HG03025 (cell line): ENCODE measurements around the gene EFNA5.

Experiments
- ATAC-seq: cut with Tn5 transposase; IDR thresholded peaks from one replicate; pipeline ENCODE4 v1.9.1; 2021; ENCODE audit warnings: mild to moderate bottlenecking, moderate library complexity; ENCODE audit not compliant: unreplicated experiment, low FRiP score

The EFNA5 gene

DNA sequence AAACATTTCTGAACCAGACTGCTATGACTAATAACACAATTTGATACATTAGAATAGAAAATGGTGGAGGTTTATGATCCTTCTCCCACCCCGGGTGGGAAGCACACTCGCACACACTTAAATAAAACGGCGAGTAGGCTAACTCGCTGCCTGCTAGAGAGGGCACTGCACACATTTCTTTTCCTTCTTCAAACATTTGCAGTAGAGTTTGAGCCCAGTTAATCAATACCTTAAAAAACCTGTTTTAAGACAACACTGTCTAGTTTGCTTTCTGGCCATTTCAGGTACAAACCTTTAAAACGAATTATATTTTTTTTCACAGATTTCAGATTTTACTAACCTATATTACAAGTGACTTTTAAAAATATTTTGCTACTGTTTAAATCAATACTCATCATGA, 63.5 kb downstream of the EFNA5 start:
- no peak for ATAC-seq

GRCh38 chr5:107605596-107606125, 65.1 kb downstream of the EFNA5 start:
- ATAC-seq: no peak

GRCh38 chr5:107604990-107605389, 65.7 kb downstream of the EFNA5 start:
- ATAC-seq: no peak

DNA sequence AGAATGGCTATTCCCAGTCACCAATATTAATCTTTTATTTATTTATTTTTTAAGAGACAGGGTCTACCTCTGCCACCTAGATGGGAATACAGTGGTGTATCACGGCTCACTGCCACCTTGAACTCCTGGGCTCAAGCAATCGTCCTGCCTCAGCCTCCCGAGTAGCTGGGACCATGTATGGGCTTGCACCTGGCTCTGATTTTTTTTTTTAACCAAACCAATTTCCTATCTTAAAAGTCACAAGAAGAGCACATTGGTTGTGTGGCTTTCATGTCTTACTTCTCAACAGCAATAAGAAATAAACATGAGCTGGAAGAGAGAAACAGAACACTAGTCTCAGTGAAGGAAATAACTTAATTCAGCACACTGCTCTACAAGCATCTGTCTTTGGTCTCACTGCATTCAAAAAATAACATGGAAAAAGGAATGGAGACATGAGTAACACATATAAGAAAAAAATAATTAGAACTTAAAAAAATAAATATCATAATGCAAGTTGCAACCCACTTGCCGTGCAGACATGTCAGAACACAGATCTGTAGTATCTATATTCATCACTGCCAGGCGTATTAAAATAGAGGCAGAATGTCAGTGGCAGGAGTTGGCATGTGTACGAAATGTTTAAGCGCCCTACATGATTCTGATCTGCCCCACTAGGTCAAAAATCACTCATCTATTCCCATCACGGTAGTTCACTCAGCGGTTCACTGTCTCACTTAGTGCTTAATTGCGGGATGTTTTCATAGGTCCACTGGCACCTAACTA, 66.4 kb downstream of the EFNA5 start:
- ATAC-seq: no peak

DNA sequence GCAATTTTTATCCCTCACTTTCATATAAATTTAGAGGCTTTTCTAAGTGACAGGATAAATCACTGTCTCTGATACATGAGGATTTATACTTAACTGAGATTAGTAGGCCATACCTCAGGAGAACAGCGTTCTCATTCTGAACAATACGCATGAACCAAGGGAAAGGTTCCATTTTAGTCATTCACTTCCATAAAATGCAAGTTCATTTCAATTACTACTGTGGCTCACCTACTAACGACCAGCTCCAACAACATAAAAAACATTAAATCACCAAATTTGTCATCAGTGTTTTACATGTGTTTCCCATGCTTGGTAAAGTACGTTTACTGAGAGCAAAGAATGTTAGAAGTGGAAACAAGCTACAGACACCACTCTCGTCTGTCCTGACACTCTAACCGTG, 67.4 kb downstream of the EFNA5 start:
- no peak for ATAC-seq

GRCh38 chr5:107602896-107603295, 67.8 kb downstream of the EFNA5 start:
- no peak for ATAC-seq

- ATAC-seq: no peak
Measured at GRCh38 chr5:107601076-107601475, 69.7 kb downstream of the EFNA5 start.

- no peak for ATAC-seq
Measured at GRCh38 chr5:107598958-107599357, 71.8 kb downstream of the EFNA5 start.

- no peak for ATAC-seq
Measured at GRCh38 chr5:107597803-107598202, 72.9 kb downstream of the EFNA5 start.

DNA sequence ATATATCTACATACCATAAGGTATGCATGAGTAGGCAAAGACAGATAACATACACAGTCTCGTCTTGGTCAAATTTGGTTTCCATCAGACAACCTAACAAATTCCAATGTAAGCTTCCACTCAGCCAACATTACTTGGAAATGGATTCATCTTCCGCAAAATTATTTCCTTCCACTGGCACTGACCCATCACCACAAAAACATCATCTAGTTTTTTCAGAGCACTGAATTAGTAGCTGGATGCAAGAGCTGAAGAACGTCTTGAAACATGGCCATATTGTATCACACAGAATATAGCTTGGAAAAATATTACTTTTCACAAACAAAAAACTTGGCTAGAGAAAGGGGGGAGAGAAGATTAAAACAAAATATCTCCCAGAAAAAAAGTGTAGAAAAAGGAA, 73.5 kb downstream of the EFNA5 start:
- ATAC-seq: no peak

DNA sequence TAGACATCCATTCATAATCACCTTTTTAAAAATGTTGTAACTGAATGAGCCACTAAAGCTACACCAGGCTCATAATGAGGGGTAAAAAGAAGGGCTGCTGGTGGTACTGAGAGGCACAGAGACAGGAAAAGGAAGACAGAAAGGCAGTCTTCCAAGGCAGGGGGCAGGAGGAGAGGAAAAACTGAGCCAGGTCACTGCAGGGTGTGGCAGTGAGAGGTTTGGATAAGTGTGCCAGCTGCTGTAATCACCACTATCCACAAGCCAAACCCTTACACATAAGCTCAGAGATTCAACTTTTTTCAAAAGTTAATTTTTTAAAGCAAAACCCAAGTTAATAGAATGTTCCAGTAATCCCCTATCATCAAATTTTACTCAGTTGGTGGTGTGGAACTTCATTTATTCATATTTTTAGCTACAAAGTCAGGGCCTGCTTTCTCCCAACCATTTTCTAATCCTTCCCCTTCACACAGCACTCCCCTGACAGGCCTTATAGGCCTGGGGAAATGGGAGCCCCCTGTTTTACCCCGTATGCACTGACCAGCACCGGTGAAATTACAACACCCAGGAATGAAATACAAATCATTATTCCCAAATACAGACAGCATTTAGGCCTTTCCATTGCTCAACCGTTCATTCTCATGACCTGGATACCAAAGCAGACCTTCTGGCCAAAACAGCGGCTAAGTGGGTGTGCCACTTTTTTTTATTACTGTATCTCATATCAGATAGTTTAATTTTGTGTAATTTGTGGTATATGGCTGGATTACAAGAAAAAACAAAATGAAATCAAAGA, 76.3 kb downstream of the EFNA5 start:
- no peak for ATAC-seq

GRCh38 chr5:107593009-107593408, 77.7 kb downstream of the EFNA5 start:
- ATAC-seq: no peak

- ATAC-seq: no peak
Measured at GRCh38 chr5:107592515-107592914, 78.2 kb downstream of the EFNA5 start.

DNA sequence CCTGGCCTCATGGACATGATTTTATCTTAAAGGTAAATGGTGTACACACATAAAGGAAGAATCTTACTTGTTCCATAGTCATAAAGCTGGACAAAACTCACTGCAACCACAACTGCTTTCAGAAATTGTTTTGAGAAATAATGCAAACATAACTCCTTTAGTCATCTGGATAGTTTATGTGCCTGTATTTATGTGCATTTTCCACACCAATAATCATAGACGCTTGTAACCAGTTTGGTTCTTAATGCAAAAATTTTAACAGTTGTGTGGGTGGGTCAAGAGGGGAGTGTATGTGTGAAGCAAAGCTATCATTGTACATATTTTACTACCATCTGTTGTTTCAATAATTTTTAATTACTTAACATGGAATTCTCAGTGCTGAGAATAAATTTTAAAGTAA, 80.1 kb downstream of the EFNA5 start:
- no peak for ATAC-seq

DNA sequence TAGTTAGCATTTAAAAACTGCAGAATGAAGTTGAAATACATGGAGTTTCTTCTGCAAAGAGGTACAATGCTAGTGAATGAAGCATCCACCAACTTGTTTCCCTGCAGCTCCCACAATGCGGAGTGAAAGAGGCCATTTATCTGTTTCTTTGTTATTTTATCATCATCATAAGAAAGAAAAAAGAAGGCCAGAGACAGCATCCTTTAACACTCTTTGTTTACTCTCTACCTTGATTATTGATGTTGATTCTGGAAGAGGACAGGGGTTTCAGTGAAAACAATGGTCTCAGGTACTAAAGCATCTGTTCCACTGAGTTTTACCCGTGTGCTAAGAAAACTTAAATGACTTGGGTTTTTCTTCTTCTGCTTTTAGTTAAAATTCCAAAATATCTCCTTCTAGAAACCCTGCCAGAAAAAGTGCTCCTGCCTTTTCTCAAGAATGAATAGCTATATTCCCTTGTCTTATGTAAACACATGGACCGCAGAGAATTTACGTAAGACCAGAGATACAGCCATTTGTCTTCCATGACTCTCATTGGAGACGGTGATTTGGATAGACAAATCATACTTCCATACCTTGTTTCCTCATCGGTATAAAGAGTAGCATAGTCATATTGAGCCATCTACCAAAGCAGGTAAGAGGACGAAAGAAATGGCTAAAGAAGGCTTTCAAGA, 81.1 kb downstream of the EFNA5 start:
- no peak for ATAC-seq

DNA sequence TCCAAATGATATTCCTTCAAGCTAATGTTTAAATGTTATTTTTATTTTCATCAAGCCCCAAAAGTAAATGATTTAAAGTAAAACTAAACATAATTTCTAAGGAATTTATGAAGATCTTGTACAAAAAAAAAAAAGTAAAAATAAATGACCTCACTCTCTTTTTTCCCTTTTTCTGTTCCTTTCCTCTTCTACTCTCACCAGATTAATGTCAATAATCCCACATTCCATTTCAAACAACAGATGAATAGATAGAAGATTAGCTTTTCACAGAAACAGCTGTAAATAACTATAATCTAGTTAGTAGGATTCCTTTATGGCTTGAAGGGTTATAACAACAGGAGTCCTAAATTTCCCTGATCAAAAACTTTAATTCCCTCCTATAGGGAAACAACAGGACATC, 88.1 kb downstream of the EFNA5 start:
- no peak for ATAC-seq

DNA sequence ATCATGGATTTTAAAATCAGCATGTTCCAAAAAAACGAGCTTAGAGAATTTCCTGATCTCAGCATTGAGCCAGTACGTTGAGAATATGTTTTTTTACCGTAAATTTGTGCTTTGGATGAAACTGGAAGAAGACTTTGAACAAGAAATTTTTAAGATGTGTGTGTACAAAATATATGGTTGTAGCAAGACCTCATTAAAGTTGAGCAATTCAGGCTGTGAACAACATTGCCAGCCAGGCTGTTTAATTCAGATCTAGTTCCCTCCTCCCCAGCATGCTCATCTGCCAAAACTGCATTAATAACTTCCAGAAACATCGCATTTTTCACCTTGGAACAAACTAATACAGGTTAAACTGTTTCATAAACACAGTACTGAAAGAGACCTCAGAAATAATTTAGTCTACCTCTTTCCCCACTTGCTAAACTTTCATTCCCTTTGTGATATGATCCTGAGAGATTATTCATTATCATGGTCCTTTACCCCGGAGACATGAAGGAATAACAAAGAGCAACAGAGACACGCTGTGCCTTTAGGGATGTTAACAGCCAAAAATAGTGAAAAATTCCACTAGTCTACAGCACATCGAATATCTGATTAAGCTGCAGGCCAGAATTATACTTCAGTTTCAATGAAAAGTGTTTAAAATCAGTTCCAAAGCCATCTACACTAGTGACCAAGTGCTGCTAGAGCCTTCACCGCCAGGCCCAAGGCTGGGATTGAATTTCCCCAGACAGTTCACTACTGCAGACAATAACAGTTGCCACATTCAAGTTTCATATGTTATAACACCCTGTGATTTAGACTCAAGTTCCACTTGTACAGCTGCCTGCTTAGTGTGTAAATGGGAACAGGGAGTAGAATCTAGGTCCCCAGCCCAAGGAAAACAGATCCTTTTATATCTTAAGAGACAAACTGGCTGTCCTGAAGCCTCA, 89.6 kb downstream of the EFNA5 start:
- ATAC-seq: no peak

- no peak for ATAC-seq
Measured at GRCh38 chr5:107578051-107578635, 92.6 kb downstream of the EFNA5 start.

GRCh38 chr5:107577394-107577950, 93.3 kb downstream of the EFNA5 start:
- ATAC-seq: no peak
